ENCODE measurements around the gene PLEKHB1.
A peak's percentile ranks its signal among the peaks of the same experiment; 100 is the strongest.

The PLEKHB1 gene, protein sequence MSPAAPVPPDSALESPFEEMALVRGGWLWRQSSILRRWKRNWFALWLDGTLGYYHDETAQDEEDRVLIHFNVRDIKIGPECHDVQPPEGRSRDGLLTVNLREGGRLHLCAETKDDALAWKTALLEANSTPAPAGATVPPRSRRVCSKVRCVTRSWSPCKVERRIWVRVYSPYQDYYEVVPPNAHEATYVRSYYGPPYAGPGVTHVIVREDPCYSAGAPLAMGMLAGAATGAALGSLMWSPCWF

DNA sequence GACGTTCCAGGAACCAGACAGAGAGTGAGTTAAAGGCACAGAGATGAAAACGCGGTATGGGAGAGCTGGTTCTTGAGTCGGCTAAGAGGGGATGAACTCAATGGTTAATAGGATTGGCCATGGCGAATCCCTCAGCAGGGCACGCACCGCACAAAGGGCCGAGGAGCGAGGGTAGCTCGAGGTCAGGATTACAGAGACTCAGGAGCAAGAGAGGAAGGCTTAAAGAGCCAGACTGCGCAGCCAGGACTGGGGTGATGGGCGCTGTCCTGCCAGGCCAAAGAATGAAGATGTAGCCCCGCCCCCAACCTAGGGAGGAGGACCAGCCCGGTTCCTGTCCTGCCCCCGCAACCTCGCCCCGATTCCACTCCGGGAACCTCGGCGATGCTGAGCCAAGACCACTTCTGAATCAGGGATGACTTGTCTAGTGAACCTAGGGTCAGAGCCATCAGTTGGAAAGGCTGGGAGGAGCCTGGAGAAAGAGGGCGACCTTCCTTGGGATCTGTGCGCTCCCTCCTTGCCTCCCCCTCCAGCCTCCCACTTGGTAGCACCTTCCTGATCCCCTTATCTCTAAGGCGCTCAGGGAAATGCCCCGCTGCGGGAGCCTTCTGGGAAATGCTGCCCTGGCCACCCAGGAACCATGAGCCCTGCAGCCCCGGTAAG is at the start of gene PLEKHB1:
Gene PLEKHB1 (plus strand): TSS at position 610 of the 660 bp plus-strand sequence. CDS start 28 bp downstream, at position 638.
- no peak for DNase-seq

DNA sequence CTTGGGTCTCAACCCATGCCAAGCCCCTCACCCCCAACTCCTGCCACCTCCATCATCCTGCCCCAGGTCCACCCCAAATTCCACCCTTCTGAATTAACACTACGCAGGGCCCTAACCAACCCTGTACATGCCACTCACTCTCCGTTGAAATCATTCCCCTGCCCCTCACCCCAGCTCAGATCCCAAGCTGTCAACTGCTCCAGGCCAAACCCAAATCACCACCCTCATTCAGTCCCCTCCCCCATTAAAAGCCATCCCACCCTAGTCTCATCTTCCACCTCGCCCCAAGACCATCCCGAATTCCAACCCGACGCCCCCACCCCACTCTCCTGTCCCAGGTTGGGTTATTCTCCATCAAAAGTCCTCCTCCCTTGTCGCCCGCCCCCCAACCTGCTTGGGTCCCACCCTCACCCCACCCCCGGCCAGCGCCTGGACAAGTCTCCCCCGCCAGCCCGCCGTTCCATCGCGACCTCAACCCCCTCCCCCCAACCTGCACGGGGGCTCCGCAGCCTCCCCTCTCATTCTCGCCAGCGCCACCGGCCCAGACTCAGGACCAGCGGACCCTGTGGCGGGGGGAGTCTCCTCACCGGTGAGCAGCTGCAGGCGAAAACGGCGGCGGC is 48.9 kb upstream of the PLEKHB1 start:
- DNase-seq, result no peak

DNA sequence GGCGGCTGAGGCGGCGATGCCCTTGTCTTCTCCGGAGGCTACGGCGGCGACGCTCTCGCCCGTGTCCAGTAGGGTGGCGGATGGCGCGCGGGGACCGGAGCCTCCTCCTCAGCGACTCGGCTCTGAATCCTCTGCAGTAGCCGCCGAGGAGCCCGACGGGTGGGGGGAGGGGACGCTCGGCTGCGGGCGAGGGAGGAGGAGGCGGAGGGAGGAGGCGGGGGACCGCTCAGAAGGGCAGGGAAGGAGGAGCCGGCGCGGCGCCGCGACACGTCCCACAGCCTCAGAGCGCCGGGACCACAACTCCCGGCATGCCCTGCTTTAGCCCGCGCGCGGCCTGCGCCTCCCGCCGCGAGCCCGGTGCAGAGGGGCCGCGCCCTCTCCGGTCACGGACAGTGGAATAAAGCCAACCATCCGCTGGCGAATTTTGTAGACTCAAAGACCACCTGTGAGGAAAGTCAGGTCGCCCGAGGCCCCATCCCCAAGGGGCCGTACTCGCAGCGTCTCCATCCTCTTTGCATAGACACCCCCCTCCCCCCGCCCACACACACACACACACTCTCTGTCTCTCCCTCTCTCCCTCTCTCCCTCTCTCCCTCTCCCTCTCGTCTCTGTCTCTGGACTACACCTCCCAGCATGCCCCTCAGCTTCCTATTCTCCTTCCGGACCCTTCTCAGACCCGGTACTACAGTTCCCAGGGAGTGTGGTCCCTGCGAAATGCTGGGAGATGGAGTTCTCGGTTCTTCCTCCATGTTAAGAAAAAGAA is 48.2 kb upstream of the PLEKHB1 start, which contains the start of gene FAM168A:
Gene FAM168A (minus strand): TSS at position 157 of the 763 bp plus-strand sequence. CDS start 129,638 bp downstream, outside the sequence.
- peak; percentile 91 for DNase-seq

DNA sequence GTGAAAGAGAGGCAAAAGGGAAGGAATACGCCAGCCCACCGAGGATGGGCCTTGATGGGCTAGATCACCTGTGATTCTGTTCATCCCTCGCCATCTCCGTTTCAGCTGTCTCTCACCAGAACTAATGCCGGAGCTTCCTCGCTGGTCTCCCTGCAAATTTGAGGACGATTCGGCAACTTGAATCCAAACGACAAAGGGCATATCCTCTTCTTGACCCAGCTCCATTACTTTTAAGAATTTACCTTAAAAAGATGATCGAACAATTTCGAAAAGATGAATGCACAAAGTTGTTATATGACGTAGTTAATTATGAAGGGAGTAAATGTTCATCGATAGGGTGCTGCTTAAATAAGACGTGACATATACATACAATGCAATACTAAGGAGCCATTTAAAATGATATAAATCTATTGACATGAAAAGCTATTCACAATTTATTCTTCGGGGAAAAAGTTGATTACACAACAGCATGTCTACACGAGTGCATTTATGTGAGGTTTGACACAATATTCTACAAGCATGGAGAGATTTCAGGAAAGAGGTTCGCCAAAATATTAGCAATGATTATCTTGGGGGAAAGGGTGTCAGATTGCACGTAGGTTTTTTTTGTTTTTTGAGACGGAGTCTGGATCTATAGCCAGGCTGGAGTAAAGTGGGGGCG is 47.5 kb upstream of the PLEKHB1 start:
- DNase-seq, result no peak

DNA sequence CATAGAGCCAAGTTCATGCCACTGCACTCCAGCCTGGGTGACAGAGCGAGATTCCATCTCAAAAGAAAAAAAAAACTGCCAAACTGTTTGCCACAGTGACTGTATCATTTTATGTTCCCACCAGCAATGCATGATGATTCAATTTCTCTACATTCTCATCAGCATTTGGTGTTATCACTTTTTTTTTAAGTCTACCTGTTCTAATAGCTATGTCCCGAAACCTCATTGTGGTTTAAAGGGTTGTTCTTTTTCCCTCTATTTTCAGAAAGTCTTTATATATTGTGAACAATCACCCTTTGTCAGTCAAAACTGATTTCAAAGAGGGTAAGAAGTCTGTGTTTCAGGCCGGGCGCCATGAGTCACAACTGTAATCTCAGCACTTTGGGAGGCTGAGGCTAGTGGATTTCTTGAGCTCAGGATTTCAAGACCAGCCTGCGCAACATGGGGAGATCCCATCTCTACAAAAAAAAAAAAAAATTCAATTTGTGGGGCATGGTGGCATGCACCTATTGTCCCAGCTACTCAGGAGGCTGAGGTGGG is 33.7 kb upstream of the PLEKHB1 start:
- no peak for DNase-seq

DNA sequence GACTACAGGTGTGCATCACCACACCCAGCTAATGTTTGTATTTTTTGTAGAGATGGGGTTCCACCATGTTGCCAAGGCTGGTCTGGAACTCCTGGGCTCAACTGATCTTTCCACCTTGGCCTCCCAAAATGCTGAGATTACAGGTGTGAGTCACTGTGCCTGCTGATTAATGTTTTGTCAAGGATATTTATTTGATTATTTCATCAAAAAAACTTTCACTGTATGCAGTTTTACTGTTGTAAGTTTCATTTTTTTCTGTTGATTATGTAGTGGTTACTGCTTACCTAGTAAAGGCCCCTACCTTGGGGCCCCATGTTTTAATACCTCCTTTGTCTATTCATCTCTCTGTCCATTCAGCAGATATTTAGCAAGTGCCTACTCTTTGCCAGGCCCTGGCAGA is 31.8 kb upstream of the PLEKHB1 start:
- DNase-seq, result no peak

DNA sequence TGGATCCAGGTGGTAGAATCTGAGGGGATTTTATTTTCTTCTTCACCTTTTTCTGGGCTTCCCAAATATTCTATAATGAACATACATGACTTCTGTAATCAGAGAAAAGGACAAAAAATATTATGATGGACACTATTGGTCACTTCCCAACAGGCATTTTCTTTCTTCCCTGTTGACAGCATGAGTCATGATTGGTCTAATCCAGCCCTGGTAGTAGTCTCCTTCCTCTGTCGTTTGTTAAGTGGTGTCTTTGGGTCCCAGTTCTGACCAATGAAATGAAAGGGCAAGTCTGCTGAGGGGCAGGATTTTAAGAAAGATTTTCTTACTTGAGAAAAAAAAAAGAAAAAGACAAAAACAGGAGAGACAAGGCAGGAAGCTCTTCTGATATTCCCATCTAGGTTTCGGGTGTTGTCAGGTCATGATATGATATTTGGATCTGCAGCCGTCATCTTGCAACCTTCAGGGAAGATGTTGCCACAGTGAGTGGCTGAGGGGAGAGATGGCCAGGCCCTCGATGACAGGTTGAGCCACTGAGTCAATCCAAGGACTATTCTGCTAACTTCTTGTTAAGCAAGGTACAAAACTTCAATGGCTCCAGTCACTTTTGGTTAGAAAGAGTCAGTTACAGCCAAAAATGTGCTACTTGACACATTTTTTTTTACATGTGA is 23.3 kb upstream of the PLEKHB1 start:
- DNase-seq, result no peak

DNA sequence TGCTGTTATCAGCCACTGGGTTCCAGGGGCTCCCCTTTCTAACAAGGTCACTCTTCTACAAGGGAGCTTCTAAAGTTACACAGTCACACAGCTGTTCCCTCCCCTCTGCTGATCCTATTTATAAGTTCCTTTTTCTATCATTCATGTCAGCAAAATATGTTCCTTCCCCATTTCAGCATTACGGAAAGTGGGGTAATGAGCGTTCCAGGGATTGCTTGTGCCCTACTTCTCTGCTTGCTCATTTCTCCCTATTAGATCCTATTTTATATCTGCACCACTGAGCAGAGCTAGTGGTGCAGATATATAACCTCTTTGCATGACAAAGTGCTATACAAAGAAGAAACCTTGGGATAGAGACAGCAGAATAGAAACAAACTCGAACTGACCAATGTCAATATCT is 22.7 kb upstream of the PLEKHB1 start:
- no peak for DNase-seq

DNA sequence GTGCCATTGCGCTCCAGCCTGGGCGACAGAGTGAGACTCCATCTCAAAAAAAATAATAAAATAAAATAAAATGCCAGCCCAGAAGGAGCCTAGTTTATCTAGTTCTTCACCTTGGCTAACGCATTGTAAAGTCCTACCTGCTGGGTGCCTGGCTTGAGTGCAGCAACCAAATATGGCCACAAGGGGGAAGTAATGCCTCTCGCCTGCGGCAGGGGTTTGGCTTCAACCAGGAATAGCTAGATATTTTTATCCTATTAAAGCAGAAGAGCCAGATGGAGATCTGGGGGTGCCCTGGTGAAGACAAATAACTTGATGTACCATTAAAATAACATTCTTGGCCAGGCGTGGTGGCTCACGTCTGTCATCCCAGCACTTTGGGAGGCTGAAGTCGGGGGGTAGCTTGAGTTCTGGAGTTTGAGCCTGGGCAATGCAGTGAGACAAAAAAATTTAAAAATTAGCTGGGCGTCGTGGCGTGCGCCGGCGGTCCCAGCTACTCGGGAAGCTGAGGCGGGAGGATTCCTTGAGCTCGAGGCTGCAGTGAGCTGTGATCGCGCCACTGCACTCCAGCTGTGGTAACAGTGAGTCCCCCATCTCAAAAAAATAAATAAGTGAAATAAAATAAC is 20.6 kb upstream of the PLEKHB1 start:
- peak; percentile 67 for DNase-seq

DNA sequence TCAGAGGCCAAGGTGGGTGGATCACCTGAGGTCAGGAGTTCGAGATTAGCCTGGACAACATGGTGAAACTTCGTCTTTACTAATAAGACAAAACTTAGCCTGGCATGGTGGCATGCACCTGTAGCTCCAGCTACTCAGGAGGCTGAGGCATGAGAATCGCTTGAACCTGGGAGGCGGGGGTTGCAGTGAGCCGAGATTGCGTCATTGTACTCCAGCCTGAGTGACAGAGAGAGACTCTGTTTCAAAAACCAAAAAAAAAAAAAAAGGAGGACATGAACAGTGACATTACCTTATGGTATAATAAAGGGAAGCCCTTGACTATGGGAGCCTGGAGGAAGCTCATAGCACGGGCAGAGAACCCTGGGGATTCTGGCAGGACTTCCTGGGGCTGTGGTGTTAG is 16.5 kb upstream of the PLEKHB1 start:
- no peak for DNase-seq

DNA sequence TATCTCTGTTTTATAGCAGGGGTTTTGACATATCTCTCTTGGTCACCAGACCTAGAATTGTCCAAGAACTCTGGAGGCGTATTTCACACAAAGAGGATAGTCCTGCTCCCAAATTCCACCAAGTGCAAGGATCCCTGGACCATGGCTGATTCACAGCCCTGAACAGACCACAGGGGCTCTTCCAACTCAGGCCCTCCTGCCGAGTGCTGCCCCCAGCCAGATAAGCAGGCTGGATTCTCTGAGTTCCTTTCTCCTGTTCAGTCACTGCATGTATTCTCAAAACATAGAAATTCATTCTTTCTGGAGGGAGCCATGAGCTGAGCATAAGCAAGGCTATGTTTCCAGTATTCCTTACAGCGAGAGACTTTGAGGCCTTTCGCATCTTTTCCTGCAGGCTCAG is 13.4 kb upstream of the PLEKHB1 start:
- DNase-seq, result no peak

DNA sequence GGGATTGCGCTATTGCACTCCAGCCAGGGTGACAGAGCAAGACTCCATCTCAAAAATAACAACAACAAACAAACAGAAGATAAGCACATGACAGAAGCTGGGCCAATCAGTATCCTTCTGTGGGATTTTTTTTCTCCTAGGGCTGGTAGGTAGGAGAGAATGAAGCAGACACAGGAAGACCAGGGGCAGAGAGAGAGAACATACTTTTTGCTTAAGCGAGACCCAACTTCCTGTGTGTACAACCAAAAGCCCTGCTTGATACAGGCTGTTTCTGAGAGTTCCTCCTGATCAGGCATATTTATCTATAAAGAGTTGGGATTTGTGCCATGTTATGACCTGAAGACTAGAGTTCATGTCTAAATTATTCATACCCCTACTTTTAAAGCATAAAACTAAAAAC is 12.4 kb upstream of the PLEKHB1 start:
- no peak for DNase-seq

DNA sequence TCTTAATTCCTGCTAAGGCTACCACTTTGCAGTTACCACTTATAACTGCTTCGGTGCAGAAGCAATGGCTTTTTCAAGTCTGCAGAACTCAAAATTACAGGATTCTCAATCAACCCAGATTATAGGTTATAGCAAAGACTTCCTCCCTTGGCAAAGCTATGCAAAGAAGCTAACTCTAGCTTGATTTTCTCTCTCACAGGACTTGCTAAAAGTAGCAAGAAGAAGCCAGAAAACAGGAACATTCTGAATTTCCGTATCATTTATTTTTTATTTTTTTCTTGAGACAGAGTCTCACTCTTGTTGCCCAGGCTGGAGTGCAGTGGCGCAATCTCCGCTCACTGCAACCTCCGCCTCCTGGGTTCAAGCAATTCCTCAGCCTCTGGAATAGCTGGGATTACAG is 10.7 kb upstream of the PLEKHB1 start:
- no peak for DNase-seq

DNA sequence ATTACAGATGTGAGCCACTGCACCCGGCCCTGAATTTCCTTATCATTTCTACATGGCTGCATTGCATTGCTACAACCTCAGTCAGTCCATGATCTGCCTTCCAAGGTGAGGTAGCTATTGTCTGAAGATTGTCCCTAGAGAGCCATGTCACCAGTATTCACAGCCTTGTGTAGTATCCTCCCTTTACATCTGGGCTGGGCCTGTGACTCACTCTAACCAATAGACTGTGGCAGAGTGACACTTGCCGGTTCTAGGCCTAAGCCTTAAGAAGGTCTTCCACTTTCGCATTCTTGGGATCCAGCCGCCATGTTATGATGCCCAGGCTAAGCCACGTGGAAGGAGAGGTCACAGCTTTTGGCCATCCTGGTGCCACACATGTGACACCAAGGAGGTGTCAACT is 10.1 kb upstream of the PLEKHB1 start:
- DNase-seq, result no peak

DNA sequence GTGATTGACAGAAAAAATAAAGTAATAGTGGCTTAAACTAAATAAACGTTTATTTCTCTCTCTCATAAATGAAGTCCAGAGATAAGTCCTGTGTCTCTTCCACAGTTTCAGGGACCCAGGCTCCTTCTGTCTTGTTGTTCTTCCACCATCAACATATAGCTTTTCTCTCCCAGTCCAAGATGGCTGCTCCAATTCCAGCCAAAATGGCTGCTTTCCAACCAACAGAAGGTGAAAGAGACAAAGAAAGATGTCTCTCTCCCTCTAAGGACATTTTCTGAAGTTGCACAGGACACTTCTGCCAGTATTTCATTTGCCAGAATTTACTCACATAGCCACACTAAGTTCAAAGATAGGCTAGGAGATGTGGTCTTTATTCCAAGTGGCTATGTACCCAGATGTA is 9.4 kb upstream of the PLEKHB1 start:
- no peak for DNase-seq

DNA sequence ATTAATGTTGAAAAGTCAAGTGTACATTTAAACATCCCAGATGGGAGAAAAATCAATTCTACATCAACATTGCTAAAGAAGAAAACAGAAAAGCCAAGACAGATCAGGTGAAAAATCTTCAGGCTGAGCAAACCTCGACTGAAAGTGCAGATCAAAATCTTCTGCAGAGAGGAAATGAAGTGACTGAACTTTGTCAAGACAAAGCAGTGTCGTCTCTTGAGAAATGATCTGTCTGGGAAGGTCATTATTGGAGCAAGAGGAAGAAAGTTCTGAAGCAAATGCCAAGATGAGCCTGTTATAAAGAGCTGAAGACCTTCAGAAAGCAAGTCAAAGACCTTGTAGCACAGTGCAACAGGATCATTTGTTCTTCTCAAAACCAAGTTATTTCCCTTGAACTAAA is 5.8 kb upstream of the PLEKHB1 start:
- no peak for DNase-seq

DNA sequence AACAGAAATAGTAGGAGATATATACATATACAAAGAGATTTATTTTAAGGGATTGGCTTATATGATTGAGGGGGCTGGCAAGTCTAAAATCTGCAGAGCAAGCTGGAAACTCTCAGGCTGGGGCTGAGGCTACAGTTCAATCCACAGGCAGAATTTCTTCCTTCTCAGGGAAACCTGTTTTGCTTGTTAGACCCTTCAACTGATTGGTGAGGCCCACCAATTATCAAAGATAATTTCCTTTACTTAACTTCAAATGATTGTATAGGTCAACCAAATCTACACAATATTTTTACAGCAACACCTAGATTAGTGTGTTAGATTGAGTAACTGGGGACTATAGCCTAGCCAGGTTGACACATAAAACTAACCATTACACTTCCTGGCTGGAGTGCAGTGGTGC is 4.7 kb upstream of the PLEKHB1 start:
- DNase-seq, result no peak

DNA sequence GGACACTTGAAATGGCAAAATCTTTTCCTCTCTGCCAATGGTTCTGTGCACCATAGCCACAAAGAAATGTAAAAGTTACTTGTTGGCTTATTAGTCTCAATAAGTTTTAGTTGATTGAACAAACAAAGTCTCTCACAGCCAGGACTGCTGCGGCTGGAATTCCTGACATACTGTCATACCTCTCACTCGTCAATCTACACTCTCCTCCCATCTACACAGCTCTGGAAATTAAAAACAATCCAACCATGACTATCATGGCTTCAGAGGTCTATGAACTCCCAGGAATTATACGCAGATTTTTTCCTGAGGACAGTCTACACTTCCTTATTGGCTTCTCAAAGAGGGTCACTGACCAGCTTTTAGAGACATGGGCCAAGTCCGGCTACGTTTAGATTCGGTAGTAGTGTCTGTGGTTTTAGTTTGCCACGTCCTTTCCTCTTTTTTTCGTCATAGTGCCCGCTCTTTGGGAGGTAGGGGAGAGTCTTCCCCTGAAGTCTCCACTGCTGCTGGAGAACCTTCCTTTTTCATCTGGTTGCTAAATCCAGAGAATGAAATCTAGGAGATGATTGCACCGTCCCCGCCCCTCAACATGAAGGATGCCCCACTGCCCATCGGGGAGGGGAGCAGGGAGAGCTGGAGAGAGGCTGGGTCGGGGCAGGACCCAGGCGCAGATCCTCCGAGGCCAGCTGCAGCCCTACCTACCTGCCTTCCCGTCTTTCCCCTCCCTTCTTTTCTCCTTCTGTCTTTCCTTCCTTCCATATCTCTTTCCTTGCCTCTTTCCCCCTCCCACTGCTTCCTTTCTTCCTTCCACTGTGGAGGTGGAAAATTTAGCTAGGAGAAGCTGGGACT is 1.0 kb upstream of the PLEKHB1 start:
- DNase-seq, result no peak

DNA sequence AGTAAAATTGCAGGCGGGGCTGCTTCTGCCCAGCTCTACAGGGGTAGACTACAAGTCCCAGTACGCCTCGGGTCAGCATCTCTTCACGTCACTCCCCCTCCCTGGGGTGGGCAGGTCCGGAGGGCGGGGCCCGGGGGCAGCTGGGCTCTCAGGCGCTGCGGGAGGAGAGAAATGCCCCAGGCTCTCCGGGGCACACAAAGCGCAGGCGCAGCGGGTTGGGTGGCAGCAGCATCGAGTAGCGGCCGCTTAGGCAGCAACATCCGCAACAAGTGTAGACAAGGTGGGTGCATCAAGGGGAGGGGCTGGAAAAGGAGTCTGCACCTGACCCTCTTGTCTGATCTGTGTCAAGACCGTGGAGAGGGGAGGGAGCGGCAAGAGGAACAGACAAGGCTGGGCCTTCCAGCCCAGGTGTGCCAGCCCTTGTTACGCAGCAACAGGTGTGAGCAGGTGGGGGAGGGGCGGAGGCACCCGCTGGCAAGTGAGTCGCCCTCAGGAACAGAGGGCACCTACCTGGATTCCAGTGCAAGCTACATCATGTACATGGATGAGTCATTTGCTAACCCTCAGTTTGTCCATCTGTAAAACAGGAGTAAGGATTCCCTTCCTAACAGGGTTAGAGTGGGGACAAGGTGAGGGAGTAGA is 1.2 kb downstream of the PLEKHB1 start:
- DNase-seq, result peak; percentile 95

DNA sequence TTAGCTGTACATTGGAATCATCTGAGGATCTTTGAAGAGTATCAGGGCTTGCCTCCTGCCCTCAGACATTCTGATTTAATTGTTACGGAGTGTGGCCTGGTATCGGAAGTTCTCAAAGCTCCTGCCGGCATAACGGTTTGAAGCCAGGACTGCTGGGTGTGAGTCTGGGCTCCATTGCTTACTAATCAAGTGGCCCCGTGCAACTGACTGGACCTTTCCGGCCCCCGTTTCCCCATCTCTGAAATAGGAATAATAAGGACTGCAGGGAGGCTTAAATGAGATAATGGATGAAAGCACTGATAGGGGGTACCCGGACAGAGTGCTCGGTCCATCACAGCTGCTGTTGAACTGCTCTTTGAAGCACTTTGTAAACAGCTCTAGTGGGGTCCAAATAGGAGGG is 1.7 kb downstream of the PLEKHB1 start:
- DNase-seq, result no peak

All from activated gamma-delta T cell treated with Interleukin-2 at 50 U/mL for 16 hours (primary cell).